ENCODE measurements around the gene POFUT1.

The POFUT1 gene

GRCh38 chr20:32208499-32209154 is 947 bp downstream of the POFUT1 start:
- no peak for DNase-seq (ENCODE audit: low read depth)

DNA sequence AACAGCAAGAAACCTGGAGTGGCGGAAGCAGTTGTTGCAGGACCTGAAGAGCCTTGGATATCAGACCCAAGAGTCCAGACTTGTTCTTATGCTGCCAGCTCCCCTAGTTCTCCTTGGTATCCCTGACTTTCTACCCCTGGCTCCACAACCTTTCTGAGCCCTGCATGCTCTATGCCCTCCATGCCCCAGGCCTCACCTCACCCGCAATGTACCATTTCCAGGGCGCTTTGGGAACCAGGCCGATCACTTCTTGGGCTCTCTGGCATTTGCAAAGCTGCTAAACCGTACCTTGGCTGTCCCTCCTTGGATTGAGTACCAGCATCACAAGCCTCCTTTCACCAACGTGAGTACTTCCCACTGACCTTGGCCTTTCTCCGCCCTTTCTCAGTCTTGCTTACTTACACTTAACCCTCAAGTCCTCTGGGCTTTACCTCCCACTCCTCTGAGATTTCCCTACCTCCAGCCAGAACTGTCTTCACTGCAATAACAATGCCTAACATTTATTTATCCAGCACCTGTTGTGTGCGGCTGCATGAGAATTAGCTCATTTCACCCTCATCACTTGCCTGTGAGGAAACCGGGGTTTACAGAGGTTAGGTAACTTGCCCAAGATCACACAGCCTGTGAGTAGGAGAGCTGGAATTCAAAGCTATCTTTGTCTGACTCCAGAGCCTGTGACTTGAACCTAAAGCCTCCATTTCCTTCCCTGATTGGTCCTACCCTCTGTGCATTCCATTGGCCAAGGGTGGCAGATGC is 2.3 kb downstream of the POFUT1 start:
- no peak for DNase-seq (ENCODE audit: low read depth)

DNA sequence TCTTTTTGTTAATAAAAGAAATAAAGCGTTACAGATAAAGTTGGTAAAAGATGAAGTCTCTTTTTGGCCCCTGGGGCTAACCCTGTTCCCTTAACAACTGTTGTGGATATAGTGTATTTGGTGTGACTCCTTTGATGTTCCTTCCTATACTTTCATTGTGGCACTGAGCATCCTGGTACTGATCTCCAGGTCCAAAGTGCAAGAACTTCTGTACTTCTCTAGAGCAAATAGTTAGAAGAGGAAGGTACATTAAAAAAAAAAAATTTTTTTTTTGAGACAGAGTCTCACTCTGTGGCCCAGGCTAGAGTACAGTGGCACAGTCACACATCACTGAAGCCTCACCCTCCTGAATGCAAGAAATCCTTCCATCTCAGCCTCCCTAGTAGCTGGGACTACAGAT is 6.2 kb downstream of the POFUT1 start:
- no peak for DNase-seq (ENCODE audit: low read depth)

DNA sequence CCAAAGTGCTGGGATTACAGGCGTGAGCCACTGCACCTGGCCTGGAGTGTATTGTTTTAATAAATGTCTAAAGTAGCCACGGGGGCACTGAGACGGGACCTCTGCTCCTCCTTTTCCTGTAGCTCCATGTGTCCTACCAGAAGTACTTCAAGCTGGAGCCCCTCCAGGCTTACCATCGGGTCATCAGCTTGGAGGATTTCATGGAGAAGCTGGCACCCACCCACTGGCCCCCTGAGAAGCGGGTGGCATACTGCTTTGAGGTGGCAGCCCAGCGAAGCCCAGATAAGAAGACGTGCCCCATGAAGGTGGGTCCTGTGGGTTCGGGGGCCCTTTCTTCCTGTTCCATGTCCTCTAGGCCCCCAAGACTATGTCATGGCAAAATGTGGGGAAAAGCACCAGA is 7.5 kb downstream of the POFUT1 start:
- DNase-seq (ENCODE audit: low read depth), result no peak

DNA sequence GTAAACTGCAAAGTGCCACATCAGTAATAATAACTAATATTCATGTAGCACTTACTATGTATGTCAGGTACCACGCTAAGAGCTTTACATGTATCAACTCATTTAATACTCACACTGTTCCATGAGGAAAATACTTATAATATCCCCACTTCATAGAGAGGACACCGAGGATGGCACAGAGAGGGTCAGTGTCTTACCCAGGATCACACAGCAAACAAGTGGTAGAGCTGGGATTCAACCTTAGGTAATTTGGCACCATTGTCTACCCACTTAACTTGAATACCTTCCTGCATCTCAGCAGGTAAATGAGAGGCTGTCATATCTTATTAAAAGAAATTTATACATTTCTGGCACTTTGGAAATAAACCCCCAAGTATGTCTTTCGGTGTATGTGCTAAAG is 8.0 kb downstream of the POFUT1 start:
- DNase-seq (ENCODE audit: low read depth), result no peak

GRCh38 chr20:32216179-32217142 is 8.8 kb downstream of the POFUT1 start:
- no peak for DNase-seq (ENCODE audit: low read depth)

- DNase-seq (ENCODE audit: low read depth), result no peak
Measured at GRCh38 chr20:32218156-32218900, 10.6 kb downstream of the POFUT1 start.

DNA sequence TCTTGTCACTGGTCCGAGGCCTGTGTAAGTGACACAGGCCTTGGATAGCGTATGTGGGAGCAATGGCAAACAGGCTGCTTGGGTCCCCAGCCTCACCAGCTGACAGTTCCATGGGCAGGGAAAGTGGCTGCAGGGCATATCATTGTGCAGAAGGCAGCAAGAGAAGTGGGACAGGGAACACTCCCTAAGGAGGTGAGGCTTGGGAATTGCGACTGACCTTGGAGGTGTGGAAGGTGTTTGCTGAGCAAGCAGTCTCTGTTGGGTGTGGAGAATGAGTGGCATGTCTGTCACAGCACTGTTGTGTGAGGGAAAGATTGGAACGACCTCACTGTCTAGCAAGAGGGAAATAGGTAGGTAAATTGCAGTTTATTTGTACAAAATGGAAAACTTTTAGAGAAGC is 16.8 kb downstream of the POFUT1 start:
- no peak for DNase-seq (ENCODE audit: low read depth)

- DNase-seq (ENCODE audit: low read depth), result no peak
Measured at GRCh38 chr20:32226391-32226790, 18.7 kb downstream of the POFUT1 start.

DNA sequence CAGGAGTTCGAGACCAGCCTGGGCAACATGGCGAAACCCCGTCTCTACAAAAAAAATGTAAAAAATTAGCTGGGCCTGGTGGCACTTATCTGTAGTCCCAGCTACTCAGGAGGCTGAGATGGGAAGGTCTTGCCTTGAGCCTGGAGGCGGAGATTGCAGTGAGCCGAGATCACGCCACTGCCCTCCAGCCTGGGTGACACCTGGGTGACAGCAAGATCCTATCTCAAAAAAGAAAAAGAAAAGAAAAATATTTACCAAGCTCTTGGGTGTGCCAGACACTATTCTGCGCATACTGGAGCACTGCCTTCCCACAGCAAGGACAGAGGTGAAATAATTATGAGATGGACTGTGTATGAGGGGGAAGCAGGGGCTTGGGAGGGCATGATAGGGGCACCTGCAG is 19.6 kb downstream of the POFUT1 start:
- no peak for DNase-seq (ENCODE audit: low read depth)

- DNase-seq (ENCODE audit: low read depth), result no peak
Measured at GRCh38 chr20:32227744-32228688, 20.3 kb downstream of the POFUT1 start.

- DNase-seq (ENCODE audit: low read depth), result no peak
Measured at GRCh38 chr20:32229251-32229747, 21.6 kb downstream of the POFUT1 start.

GRCh38 chr20:32230707-32231106 is 23.0 kb downstream of the POFUT1 start:
- DNase-seq (ENCODE audit: low read depth), result no peak

DNA sequence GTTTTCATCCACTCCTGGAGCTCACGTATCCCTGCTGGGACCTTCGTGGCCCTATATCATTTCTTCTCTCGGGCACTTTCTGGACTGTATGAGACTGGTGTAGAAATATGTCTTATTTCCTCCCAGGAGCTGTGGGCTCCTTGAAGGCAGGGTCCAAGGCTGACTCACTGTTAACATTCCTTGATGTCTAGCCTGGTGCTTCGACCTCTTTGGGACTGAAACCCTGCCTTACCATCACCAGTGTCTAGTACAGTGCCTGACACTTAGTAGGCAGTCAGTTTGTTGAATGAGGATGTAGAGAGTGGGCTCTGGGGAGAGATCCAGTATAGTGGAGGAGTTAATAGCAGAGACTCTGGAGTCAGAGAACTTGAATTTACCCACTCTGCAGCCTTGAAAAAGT is 23.6 kb downstream of the POFUT1 start:
- DNase-seq (ENCODE audit: low read depth), result no peak

DNA sequence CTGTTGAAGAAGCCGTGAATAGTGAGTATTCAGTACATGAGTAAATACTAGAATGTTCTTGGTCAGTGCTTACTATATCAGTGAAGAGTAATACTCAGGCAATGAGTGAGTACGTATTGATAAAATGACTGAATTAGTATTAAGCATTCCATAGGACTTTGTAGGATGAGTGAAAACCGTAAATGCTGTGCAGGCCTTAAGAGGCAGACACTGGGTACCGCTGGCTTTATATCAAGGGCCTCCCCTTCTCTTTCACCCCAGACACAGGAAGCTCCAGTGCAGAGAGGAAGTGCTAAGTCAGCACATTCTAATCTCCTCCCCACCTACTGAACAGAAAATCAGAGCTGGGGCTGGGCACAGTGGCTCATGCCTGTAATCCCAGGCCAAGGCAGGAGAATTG is 24.2 kb downstream of the POFUT1 start:
- peak; percentile 9 for DNase-seq (ENCODE audit: low read depth)

DNA sequence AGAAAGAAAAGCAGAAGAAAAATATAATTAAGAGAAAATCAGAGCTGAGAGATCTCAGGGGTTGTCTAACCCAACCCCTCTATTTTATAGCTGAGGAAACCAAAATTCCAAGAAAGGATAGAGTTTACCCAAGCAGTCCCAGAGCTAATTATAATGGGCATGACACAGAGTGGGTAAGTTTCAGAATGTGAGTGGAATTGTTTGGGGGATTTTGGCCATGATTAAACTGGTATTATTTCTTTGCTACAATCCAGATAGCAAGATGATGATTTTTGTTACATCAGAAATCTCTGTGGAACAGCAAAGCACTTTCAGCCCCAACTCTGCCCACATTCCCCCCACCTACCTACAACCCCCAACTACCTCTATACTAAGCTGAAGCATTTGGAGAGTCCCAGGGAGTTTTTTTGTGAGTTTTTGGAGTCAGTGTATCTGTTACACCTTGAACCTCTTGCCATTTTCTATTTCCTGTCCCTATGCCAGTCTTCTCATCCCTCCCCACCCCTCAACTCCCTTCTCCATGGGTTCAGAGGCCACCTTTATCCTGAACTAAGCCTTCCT is 24.7 kb downstream of the POFUT1 start:
- DNase-seq (ENCODE audit: low read depth), result no peak

GRCh38 chr20:32233286-32233685 is 25.6 kb downstream of the POFUT1 start:
- no peak for DNase-seq (ENCODE audit: low read depth)

DNA sequence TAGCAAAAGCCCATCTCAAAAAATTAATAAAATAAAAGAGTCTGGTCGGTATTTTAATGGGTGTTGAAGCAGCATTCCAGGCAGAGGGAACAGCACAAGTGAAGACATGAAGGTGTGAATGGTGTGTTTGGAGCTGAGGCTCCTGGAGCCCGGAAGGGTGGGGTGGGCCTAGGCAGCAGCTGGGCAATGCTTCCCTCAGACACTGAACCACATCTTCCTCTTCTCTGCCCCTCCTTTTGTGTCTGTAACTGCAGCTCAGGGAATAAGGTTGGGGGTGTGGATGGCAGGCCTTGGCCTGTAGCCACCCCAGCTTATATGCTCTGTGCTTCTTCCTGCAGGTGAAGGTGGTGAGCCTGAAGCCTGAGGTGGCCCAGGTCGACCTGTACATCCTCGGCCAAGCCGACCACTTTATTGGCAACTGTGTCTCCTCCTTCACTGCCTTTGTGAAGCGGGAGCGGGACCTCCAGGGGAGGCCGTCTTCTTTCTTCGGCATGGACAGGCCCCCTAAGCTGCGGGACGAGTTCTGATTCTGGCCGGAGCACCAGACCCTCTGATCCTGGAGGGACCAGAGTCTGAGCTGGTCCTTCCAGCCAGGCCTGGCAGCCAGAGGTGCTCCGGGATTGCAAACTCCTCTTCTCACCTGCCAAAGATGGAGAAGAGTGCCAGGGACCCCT is 26.6 kb downstream of the POFUT1 start:
- DNase-seq (ENCODE audit: low read depth), result no peak

DNA sequence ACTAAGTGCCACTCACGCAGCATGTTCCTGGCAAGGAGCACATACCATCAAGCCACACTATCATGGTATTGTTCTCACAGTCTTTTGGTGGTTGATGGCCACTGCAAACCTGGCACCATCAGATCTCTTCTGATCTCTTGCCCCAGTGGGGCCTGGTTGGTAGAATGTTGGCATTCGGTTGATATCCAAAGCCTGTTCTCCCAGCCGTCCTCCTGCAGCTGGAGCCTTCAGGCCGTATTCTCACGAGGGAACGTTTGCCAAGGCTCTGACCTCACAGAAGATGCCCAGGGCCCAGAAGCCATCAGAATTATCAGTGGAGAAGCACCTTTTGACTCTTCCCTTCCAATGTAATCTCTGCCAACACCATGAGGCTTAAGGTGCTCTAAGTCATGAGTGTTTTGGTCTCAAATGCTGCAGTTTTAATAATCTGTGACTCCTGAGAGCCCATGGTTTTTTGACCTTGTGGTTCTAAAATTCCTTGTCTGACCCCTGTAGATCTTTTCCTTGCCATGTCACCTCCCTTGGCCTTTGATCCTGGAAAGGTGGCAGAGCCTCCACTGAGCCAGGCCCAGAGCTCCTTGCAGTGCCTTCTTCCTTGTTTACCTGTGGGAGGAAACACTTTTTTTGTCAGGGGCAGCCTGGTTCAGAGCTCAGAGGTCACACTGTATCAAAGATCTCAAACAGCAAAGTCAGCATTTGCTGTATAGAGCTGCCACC is 27.8 kb downstream of the POFUT1 start:
- no peak for DNase-seq (ENCODE audit: low read depth)
